PC-3 (cell line): ENCODE data around the gene JMJD6. TPM values are rescaled to one million over a fixed set of nuclear protein-coding genes. Genes with fewer than 3 reads are reported as not detected.

ENCODE experiments used
- ATAC-seq: fragments of 200-7000 bp; cut with Tn5 transposase; 2 replicates; pipeline ENCODE4 v1.9.1; 2020; ENCODE audit warnings: mild to moderate bottlenecking, moderate library complexity
- BruUV-seq: library from RNA; stranded (reverse); fragments of 400-500 nt; replicated peaks from 2 replicates; lab custom pipeline; 2021; lab: Mats Ljungman, UMichigan
- CTCF ChIA-PET: fragments of 300-600 bp; sonication (Branson Sonifier 250); formaldehyde crosslinking; loops from one replicate; lab custom pipeline; 2022; ENCODE audit warnings: antibody characterized with exemption; lab: Charles Lee
- POLR2A ChIA-PET: fragments of 300-600 bp; sonication (Branson Sonifier 250); formaldehyde crosslinking; loops from one replicate; lab custom pipeline; 2022; ENCODE audit warnings: antibody characterized with exemption; ENCODE audit not compliant: unreplicated experiment; lab: Charles Lee
- DNase-seq: peaks from one replicate; pipeline ENCODE4 v3.0.0-alpha.2; 2015
- H2AFZ ChIP-seq: fragments of 300-600 bp; sonication (generic); 2 replicates; pipeline ENCODE4 v1.6.0; 2016; ENCODE audit warnings: antibody characterized with exemption, low read length
- H3F3A ChIP-seq: fragments of 300-600 bp; sonication (generic); one replicate; pipeline ENCODE4 v1.6.0; 2017; ENCODE audit warnings: antibody characterized with exemption, low read length, control low read depth, mild to moderate bottlenecking; ENCODE audit not compliant: unreplicated experiment
- H3K27ac ChIP-seq: fragments of 300-600 bp; sonication (generic); 2 replicates; pipeline ENCODE4 v1.5.1; 2016; ENCODE audit warnings: mild to moderate bottlenecking, low read length
- H3K27me3 ChIP-seq: fragments of 300-600 bp; sonication (generic); 2 replicates; pipeline ENCODE4 v1.6.1; 2016; ENCODE audit warnings: low read length, mixed read lengths
- H3K36me3 ChIP-seq: fragments of 300-600 bp; sonication (generic); 2 replicates; pipeline ENCODE4 v1.6.1; 2016; ENCODE audit warnings: low read depth, mixed run types, low read length, mixed read lengths
- H3K4me1 ChIP-seq: fragments of 300-600 bp; sonication (generic); 2 replicates; pipeline ENCODE4 v1.5.1; 2016; ENCODE audit warnings: low read length; ENCODE audit not compliant: insufficient read depth
- H3K4me2 ChIP-seq: fragments of 300-600 bp; sonication (generic); 2 replicates; pipeline ENCODE4 v1.6.0; 2016; ENCODE audit warnings: low read length
- H3K4me3 ChIP-seq: fragments of 300-600 bp; sonication (generic); 2 replicates; pipeline ENCODE4 v1.5.1; 2016; ENCODE audit warnings: mild to moderate bottlenecking, low read length, mixed read lengths
- H3K79me2 ChIP-seq: fragments of 300-600 bp; sonication (generic); 2 replicates; pipeline ENCODE4 v1.6.1; 2017; ENCODE audit warnings: low read length, mixed read lengths
- H3K9ac ChIP-seq: fragments of 300-600 bp; sonication (generic); 2 replicates; pipeline ENCODE4 v1.6.0; 2016; ENCODE audit warnings: mild to moderate bottlenecking, low read length
- H3K9me2 ChIP-seq: fragments of 300-600 bp; sonication (generic); replicated peaks from 2 replicates; pipeline ENCODE4 v1.6.1; 2016; ENCODE audit warnings: mixed run types, low read length, mixed read lengths
- H3K9me3 ChIP-seq: fragments of 300-600 bp; sonication (generic); 2 replicates; pipeline ENCODE4 v1.6.1; 2016; ENCODE audit warnings: low read length, mixed read lengths
- H4K20me1 ChIP-seq: fragments of 300-600 bp; sonication (generic); 2 replicates; pipeline ENCODE4 v1.6.1; 2016; ENCODE audit warnings: low read length, mixed read lengths
- CTCF ChIP-seq: fragments of 300-600 bp; sonication (generic); conservative IDR thresholded peaks from 2 replicates; pipeline ENCODE4 v1.5.1; 2017; ENCODE audit warnings: antibody characterized with exemption, low read depth, mild to moderate bottlenecking, low read length
- EZH2 ChIP-seq: fragments of 300-600 bp; sonication (generic); IDR thresholded peaks from one replicate; pipeline ENCODE4 v1.6.1; 2017; ENCODE audit warnings: antibody characterized with exemption, mild to moderate bottlenecking, low read length; ENCODE audit not compliant: unreplicated experiment
- EZH2phosphoT487 ChIP-seq: fragments of 300-600 bp; sonication (generic); IDR thresholded peaks from 2 replicates; pipeline ENCODE4 v1.6.1; 2018; ENCODE audit warnings: mild to moderate bottlenecking, antibody characterized with exemption, low read length, borderline replicate concordance
- intact Hi-C: fragments of 100-400 bp; cut with micrococcal nuclease; formaldehyde crosslinking; loops from 2 replicates; pipeline ENCODE4 v1.9.0; 2023
- total RNA-seq: library from RNA; depleted of rRNA; stranded (reverse); fragments of >200 nt; gene quantifications from 2 replicates; pipeline ENCODE4 v1.2.3, GENCODE V29; 2014

Gene JMJD6
- total RNA-seq, 1 experiment from 2014 or later, result 39.0 TPM

GRCh38 chr17:76682296-76682695 lies 44.1 kb downstream of the JMJD6 start:
- Histone ChIP-seq H3K79me2 (no peaks in the 10 kb centered on the region), H4K20me1 (no peaks in the 10 kb centered on the region), H3K4me1 (no peaks in the 10 kb centered on the region), H3K9me2 (no peaks in the 10 kb centered on the region), H3K9me3 (no peaks in the 10 kb centered on the region), H3F3A (no peaks in the 10 kb centered on the region), H3K4me2 (no peak overlapping the region), H3K4me3 (no peak overlapping the region), H3K9ac (no peak overlapping the region), H3K27me3 (no peaks in the 10 kb centered on the region), H2AFZ (no peak overlapping the region), H3K36me3 (no peaks in the 10 kb centered on the region), H3K27ac (no peak overlapping the region)
- intact Hi-C loops, result no loop called here
- DNase-seq, result no peak
- CTCF ChIA-PET, result interaction anchor here (0.5 to 1.6 kb wide), 8 partner anchors 26 to 223 kb away, joined by 3 to 8 read pairs (median 3); no protein-coding TSS in a partner anchor
- no TSS peak for BruUV-seq
- TF ChIP-seq EZH2 (no peak), EZH2phosphoT487 (no peak), CTCF (no peak)
- no peak for ATAC-seq
- POLR2A ChIA-PET, result no interaction called here

GRCh38 chr17:76681222-76682137 lies 44.9 kb downstream of the JMJD6 start:
- Histone ChIP-seq H3K4me2 (no peak overlapping the region), H3F3A (no peaks in the 10 kb centered on the region), H3K36me3 (no peaks in the 10 kb centered on the region), H3K27me3 (no peaks in the 10 kb centered on the region), H2AFZ (no peak overlapping the region), H3K9me3 (no peaks in the 10 kb centered on the region), H4K20me1 (no peaks in the 10 kb centered on the region), H3K9me2 (no peaks in the 10 kb centered on the region), H3K27ac (no peak overlapping the region), H3K79me2 (no peaks in the 10 kb centered on the region), H3K9ac (no peak overlapping the region), H3K4me3 (no peak overlapping the region), H3K4me1 (no peaks in the 10 kb centered on the region)
- peak; percentile 86 for ATAC-seq
- peak; percentile 83 for DNase-seq
- ChIA-PET CTCF (interaction anchor here (0.5 to 1.6 kb wide), 16 partner anchors 10 to 222 kb away, joined by 3 to 12 read pairs (median 4); no protein-coding TSS in a partner anchor), POLR2A (no interaction called here)
- BruUV-seq, result no TSS peak
- intact Hi-C loops, result loop anchor here (1.0 to 2.0 kb wide), 3 partner anchors 57 to 159 kb away; no protein-coding TSS in a partner anchor
- peak; percentile 96 for TF ChIP-seq CTCF
- TF ChIP-seq EZH2, result no peak
- no peak for TF ChIP-seq EZH2phosphoT487

GRCh38 chr17:76679239-76679638 lies 47.2 kb downstream of the JMJD6 start:
- intact Hi-C loops, result no loop called here
- ChIA-PET CTCF (interaction anchor here (0.6 kb wide), 1 partner anchor 157 kb away, joined by 3 read pairs; no protein-coding TSS in a partner anchor), POLR2A (no interaction called here)
- no peak for TF ChIP-seq EZH2
- TF ChIP-seq CTCF, result no peak
- no peak for TF ChIP-seq EZH2phosphoT487
- Histone ChIP-seq H3K9ac (no peak overlapping the region), H2AFZ (no peak overlapping the region), H3K79me2 (no peaks in the 10 kb centered on the region), H3K27me3 (no peaks in the 10 kb centered on the region), H3K27ac (no peak overlapping the region), H3K4me1 (no peaks in the 10 kb centered on the region), H4K20me1 (no peaks in the 10 kb centered on the region), H3K4me2 (no peak overlapping the region), H3K9me3 (no peaks in the 10 kb centered on the region), H3K9me2 (no peaks in the 10 kb centered on the region), H3K36me3 (no peaks in the 10 kb centered on the region), H3F3A (no peaks in the 10 kb centered on the region), H3K4me3 (no peak overlapping the region)
- no TSS peak for BruUV-seq
- DNase-seq, result no peak
- no peak for ATAC-seq
